Vagina (tissue), 2 donors: Measurements from ENCODE around the gene RFT1.

Experiments used
- CTCF ChIP-seq, 3 experiments: fragments of 450-650 bp in 2 of 3; fragments of 200-600 bp in 1 of 3; sonication (generic) in 1 of 3; IDR thresholded peaks; one replicate each; pipeline ENCODE4 v1.5.1; 2017 to 2019; ENCODE audit warnings: antibody characterized with exemption in 3 of 3, mild to moderate bottlenecking in 2 of 3, moderate library complexity in 2 of 3
- POLR2AphosphoS5 ChIP-seq, 2 donors: sonication (generic); formaldehyde crosslinking; IDR thresholded peaks; one replicate each; pipeline ENCODE4 v1.9.0; 2017; ENCODE audit warnings: antibody characterized with exemption in 2 of 2, mild to moderate bottlenecking in 2 of 2, low read depth in 1 of 2; ENCODE audit not compliant: insufficient read depth in 1 of 2

DNA sequence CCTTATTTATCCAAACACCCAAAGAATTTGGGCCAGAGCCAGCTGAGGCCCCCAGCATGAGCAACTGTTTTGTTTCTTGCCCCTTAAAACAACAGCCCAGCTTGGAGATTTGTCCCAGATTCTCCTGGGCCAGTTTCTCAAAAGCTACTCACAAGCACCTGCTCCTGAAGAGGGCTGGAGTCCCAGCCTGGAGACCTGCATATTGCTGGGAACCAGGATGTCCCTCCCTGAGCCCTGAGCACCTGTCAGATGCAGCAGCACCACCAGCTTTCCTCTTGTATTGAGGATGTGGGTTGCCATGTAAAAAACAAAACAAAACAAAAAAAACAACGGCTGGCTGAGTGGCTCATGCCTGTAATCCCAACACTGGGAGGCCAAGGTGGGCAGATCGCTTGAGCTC is 7.0 kb upstream of the RFT1 start:
- TF ChIP-seq CTCF (IDR thresholded peaks at IDR 0.05) (no peak), POLR2AphosphoS5 (IDR thresholded peaks at IDR 0.05; ENCODE audit: insufficient read depth in 1 of 2, low read depth in 1 of 2) (no peak)
